Measurements from ENCODE around the gene TEDC1.

- TF ChIP-seq EZH2 (IDR thresholded peaks at IDR 0.05; ENCODE audit: borderline replicate concordance, low read length) = no peak
- no peak for TF ChIP-seq CTCF (conservative IDR thresholded peaks at IDR 0.05 in 1 of 2, IDR thresholded peaks at IDR 0.05 in 1 of 2; ENCODE audit: extremely low read depth in 1 of 2, insufficient read depth in 1 of 2, low read depth in 1 of 2, low read length in 2 of 2)
Observed at GRCh38 chr14:105484069-105484996, 6.7 kb upstream of the TEDC1 start.

Data from mammary epithelial cell (primary cell).